A673 (cell line): ENCODE measurements around the gene CAPZB.

Experiments used
- EZH2 ChIP-seq: fragments of 200-600 bp; sonication (generic); IDR thresholded peaks from 2 replicates; pipeline ENCODE4 v1.6.1; 2017; ENCODE audit warnings: borderline replicate concordance, low read depth, mild to moderate bottlenecking, mixed read lengths, antibody characterized with exemption, low read length; ENCODE audit not compliant: poor library complexity, severe bottlenecking
- TF ChIP-seq, protein P1 (sequence below): fragments of 300-800, 200-600 bp; sonication (generic); conservative IDR thresholded peaks from 2 replicates; pipeline ENCODE4 v1.5.1; 2017; ENCODE audit warnings: low read depth, mild to moderate bottlenecking, antibody characterized with exemption, low read length, moderate library complexity, mixed read lengths

DNA sequence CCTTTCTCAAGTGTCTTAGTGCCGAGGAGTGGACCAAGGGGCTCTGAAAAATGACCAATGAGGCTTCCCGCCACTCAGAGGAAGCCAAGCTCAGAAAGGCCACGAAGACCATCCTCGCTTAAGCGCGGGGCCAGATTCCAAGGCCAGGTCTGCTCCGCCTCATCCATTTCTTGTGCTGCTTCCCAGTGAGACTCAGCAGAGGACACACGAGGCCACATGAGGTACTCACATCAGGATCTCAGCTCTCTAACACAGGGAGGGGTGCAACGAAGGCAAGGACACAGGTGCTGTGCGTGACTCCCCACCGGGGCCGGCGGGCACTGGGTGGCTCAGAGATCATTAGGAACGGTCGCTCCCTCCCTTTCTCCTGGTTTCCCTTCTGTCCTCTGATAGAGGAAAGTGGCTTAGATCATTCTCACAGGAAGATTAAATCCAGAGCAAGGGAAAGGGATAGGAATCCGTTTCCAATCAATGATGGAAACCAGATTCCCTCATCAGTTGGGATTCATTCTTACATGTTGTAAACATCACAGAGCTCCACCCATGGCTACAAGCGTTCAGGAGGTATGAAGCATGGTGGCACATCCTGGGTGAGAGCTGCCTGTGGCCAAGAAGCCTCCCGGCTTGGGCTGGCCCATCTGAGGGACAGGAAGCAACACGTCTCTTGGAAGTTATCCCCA, 46.7 kb downstream of the CAPZB start:
- TF ChIP-seq EZH2: no peak
- TF ChIP-seq, protein P1, sequence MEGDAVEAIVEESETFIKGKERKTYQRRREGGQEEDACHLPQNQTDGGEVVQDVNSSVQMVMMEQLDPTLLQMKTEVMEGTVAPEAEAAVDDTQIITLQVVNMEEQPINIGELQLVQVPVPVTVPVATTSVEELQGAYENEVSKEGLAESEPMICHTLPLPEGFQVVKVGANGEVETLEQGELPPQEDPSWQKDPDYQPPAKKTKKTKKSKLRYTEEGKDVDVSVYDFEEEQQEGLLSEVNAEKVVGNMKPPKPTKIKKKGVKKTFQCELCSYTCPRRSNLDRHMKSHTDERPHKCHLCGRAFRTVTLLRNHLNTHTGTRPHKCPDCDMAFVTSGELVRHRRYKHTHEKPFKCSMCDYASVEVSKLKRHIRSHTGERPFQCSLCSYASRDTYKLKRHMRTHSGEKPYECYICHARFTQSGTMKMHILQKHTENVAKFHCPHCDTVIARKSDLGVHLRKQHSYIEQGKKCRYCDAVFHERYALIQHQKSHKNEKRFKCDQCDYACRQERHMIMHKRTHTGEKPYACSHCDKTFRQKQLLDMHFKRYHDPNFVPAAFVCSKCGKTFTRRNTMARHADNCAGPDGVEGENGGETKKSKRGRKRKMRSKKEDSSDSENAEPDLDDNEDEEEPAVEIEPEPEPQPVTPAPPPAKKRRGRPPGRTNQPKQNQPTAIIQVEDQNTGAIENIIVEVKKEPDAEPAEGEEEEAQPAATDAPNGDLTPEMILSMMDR: no peak
